Measurements from ENCODE around the gene F12.
"Not testable (repeated sequence)": the region's sequence is repeated elsewhere in the genome, so short reads cannot be mapped to it uniquely, and the experiment has no call there.

Gene F12

DNA sequence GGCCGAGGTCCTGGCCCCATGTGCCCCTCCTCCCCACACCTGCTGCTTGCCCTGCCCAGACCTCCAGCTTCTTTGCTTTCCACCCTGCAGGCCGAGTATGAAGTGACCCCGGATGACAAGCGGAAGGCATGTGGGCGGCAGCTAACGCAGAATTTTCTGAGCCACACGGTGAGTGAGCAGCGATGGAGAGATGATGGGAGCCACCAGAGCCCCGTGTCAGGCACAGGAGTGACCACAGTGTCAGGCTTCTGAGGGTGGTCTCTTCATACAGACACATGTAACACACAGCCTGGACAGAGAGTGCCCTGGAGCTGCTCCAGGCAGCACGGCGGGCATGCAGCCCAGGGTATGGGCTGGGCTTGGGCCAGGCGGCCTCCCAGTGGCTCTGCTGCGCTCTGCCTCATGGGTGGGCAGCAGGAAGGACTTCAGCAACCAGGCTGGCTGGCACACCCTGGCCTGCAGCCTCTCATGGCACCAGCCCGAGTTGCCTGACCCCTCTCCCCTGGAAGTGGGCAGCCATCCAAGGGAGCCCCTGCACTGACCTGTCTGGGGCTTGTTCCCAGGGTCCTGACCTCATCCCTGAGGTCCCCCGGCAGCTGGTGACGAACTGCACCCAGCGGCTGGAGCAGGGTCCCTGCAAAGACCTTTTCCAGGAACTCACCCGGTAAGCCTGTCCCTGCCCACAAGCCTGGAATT lies 22.9 kb upstream of the F12 start:
- DNase-seq = peak; percentile 44

- peak; percentile 27 to 35 for DNase-seq
Measured at GRCh38 chr5:177431317-177432142, 22.2 kb upstream of the F12 start.

- DNase-seq = no peak
Measured at GRCh38 chr5:177430972-177431316, 21.6 kb upstream of the F12 start.

DNA sequence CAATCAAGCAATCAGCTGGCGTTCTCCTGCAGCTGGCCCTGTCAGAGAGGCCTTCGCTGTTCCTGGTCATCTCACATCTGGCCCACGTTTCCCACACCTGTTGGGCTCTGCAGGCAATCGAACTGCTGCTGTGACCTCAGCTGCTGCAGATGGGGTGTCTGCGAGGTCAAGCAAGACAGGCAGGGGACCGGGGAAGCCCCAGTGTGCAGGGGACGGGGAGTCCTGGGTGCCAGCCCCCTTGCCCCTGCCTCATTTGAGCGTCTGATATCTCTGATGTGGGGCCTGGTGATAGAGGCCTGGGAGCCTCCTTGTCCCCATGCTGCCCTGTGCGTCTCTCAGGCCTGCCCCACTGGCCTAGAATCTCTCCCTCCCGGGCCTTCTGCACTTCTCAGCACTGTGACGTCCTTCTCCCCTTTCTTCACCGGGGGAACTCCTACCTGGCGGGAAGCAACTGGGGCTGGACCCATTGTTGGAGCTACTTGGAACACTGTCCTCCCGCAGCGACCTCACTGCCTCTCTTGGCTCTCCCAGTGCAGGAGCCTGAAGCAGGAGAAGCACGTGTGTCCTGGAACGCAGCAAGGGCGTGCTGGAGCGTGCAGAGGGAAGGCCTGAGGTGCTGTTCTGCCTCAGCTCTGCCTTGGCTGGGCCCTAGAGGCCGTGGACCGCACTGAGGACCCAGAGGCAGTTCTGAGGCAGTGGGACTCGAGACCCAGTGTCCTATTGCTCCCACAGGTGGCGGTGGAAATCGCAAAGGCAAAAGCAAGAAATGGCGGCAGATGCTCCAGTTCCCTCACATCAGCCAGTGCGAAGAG lies 21.0 kb upstream of the F12 start:
- DNase-seq = no peak

DNA sequence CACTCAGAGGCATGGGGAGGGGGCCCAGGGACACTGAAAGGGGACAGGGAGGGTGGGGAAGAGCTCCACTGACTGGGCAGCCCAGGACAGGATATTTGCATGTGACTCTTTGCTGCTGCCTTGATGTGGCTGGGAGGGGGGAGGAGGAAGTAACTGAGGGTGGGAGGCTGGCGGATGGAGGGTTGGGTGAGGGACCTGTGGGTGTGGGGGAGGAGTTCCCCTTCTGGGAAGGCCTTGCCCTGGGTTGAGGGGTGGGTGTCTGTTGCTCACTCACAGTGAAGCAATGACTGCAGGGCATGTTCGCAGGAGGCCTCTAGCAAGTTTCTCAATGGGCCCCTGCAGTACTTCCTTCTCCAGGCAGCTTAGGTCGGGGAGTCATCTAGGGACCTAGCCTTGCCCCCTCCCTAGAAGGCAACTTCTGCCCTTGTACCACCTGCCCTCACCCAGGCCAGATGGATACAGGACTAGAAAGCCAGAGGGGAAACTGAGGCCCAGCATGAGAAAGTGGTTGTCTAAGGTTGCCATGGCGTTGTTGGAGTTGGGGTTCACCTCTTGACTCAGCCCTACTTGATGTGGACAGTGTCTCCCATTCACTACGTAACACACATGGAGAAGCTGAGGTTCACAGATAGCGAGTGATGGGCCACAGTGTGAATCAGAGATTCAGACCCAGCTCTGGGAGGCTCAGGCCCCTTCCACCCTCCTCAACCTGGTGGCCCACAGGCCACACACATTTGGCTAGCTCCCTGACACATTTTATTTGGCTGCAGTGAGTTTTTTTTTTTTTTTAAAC lies 20.1 kb upstream of the F12 start:
- DNase-seq = peak; percentile 87 to 89

DNA sequence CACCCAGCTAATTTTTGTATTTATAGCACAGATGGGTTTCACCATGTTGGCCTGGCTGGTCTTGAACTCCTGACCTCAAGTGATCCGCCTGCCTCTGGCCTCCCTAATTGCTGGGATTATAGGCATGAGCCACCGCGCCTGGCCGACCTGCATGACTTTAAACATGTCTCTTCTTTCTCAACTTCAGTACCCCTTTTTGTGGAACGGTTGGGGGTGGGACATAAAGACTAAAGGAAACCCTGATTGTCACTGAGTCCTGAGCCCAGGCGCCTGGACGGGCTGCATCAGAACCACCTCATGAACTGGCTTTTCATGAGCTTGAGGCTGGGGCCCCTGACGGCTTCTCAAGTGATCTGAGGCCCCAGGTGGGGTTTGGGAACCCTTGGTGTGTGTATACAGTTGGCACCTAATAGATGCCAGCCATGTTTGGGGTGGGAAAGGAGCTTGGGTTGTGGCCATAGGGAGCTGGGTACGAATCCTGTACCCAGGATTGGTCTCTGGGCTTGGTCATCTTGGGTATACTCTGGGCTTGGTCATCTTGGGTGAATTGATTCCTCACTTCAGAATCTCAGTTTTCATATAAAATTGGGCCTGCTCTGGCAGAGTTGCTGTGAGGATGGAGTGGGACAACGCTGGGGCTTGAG lies 19.3 kb upstream of the F12 start:
- no peak for DNase-seq

DNA sequence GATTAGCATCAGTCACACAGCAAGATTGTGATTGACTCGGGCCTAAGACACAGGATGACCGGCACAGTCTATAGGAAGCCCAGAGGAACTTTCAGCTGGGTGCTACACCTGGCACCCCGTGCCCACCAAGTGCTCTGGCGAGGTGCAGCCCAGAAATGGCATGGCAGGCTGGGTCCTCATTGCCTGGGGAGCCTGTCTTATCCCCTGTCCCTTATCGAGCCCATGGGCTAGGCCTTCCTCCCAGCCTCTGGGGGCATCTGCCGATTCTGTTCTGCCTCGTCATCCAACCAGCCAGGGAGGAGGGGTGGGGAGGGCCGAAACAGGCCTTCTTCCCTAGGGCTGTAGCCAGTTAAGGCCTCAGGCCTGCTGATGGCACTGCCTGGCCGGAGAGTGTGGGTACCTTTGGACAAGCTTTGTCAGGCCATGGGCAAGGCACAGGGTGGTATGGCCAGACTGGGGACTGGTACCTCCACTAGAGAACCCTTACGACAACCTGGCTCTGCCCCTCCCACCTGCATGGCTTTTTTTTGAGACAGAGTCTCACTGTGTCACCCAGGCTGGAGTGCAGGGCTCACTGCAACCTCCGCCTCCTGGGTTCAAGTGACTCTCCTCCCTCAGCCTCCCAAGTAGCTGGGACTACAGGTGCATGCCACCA lies 18.7 kb upstream of the F12 start:
- no peak for DNase-seq

DNA sequence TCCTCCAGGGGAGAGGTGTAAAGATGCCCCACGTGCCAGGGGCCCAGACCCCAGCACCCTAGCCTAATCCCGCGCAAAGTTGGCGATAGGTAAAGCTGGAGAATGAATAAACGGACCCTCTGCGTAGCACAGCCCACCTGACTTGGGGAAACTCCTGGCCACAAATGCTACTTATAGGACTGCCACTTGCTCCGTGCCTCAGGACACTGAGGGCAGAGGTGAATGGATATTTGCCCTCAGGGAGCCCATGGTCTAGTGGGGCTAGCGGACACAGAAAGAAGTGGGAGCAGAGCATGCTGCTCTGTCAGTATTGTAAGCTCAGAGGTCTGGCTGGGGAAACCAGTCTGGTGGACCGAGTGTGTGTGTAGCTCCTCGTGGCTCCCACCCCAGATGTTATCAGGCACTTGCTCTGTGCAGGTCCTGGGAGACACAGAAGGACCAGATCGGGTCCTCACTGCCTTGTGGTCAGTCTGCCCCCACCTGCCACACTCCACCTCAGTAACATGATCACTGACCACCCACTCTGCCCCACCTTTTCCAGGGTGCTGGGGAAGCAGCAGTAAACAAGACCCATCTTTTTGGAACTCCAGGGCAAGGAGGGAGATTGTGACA lies 18.0 kb upstream of the F12 start:
- no peak for DNase-seq

DNA sequence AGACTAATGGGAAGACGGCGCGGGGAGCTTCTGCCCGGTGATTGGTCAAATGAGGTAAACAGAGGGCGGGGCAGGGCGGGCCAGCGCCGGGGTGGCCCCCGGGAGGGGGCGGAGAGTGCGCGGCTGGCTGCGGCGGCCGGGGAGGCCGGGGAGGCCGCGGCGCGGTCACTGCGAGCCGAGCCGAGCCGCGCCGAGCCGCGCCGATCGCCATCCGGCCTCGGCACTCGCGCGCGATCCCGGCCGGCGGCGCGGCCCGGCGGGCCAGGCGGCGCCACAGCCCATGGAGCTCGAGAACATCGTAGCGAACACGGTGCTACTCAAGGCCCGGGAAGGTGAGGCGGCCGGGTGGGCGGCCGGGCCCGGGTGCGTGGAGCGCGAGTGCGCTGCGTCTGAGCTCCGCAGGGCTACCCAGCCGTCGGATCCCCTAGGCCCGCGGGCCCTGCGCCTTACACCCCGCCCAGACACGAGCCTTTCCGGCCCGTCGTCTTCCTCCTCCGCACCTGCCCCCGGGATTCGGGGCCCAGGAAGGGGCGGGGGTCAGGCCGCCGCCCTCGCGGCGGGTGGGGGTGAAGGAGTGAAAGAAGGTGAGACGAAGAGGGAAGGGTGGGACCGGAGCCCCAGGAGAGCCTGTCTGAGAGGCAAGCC lies 17.3 kb upstream of the F12 start, which contains the start of gene GRK6:
Gene GRK6, plus strand, starts transcription at position 111 of the 645 bp plus-strand sequence. Its CDS starts 170 bp downstream, at position 281.
- peak; percentile 49 to 58 for DNase-seq

DNA sequence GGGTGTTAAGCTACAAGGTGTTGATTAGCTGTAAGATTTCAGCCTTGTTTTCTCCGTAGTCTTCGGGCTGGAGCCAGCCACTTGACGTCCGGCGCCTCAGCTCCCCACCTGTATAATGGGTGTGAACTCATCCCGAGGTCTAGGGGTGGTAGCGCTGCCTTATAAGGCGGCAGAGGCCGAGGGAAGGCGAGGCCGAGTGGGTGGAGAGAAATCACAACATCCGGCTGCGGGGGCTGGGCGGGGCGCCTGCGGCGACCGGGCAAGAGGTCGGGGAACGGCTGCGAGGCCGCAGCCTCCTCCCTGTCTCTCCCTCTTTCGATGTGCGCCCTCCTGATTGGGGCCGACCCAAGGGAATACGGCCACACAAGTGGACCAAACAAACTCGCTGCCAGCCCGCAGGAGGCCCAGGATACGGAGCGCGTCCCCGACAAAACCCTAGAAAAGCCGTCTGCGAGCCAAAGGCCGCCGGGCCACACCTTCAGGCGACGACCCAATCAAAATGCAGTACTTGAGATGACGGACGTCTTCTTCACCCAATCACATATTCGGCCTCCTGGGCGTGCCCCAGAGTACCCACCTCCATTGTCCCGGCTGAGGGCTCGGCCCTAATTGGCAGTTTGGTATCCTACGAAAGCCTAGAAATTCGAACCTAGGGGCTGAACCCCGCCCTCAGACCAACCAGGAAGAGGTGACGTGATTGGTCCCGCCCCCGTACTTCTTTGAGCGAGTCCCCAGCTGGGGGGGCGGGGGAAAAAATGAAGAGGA lies 16.6 kb upstream of the F12 start:
- DNase-seq = peak; percentile 100

GRCh38 chr5:177425196-177425800 lies 15.9 kb upstream of the F12 start:
- DNase-seq = no peak

DNA sequence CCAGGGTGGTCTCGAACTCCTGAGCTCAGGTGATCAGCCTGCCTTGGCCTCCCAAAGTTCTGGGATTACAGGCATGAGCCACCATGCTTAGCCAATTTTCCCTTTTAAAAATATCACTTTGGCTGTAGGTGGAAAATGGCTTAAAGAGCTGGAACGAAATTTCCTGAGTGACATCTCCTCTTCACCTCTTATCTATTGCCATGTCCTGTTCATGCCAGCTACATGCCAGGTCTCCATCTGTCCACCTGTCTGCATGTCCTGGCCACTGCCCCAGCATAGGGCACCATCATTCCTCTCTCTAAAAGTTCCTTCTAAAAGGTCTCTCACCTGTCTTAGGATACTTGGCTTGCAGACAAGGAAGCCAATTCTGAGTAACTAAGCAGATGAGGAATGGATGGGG lies 14.3 kb upstream of the F12 start:
- DNase-seq = no peak

DNA sequence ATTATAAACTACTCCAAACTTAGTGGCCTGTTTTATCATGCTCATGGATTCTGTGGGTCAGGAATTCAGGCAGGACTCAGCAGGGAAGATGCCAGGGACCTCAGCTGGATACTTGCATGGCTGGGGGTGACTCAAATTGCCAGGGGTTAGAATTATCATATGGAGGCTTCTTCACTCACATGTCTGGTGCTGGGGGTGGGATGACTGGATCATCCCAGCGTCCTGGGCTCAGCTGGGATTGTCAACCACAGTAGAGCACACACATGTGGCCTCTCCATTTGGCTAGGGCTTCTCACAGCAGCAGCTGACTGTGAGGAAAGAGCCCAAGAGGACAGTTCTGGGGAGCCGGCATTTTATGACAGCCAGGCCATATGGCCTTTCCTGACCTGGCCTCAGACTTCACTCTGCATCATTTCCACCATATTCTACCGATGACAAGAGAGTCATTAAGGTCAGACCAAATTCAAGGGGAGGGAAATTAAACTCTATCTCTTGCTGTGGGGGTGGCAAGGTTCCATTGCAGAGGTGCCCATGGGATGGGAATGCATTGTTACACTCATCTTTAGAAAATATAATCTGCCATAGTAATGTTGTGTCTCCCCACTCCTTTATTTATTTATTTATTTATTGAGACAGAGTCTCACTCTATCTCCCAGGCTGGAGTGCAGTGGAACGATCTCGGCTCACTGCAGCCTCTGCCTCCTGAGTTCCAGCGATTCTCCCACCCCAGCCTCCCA lies 11.9 kb upstream of the F12 start:
- no peak for DNase-seq

GRCh38 chr5:177420472-177420871 lies 11.1 kb upstream of the F12 start:
- DNase-seq = not testable (repeated sequence)

DNA sequence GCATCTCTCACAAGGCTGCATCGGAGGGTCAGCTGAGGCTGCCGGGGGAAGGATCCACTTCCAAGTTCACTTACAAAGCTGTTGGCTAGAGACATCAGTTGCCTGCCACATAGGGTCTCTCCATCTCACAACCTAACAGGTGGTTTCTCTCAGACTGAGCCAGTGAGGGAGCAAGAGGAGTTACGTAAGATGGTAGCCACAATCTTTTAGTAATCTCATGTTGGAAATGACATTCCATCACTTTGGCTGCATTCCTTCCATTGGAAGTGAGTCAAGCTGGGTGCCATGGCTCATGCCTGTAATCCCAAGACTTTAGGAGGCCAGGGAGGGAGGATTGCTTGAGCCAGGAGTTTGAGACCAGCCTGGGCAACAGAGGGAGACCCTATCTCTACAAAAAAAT lies 9.7 kb upstream of the F12 start:
- no peak for DNase-seq

- not testable (repeated sequence) for DNase-seq
Measured at GRCh38 chr5:177417081-177417480, 7.7 kb upstream of the F12 start.

- DNase-seq = no peak
Measured at GRCh38 chr5:177414481-177414880, 5.1 kb upstream of the F12 start.

DNA sequence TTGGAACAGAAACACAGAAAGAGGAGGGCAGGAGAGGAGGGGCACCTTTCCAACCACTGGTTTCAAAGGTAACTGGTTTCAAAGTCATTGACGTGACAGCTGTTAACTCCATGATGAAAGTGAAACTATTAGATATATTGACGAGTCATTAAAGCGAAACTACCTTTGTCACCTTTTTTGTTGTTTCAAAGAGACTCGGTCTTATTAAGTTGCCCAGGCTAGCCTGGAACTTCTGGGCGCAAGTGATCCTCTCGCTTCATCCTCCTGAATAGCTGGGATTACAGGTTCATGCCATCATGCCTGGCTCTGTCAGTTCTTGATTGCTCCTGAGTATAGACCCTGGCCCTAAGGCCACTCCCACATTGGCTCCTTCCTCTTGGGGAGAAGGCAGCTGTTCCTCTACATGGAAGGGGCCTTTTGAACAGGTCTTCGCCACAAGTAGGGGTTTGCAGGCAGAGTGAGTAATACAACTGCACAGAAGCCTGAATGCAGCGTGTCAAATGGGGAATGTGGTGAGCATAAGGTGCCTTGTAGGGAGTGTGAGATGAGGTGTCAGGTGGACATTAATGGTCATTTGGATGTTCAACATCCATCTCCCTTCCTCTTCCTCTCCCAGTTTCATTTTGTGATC lies 3.4 kb upstream of the F12 start:
- DNase-seq = no peak

Data from activated CD4-positive, alpha-beta T cell treated with anti-CD3 and anti-CD28 coated beads, Interleukin-2, amount 50 U/mL, for 4 hours (primary cell).